GM21528 (cell line): ENCODE measurements around the gene PPP1R14B.

Experiments used
- ATAC-seq: cut with Tn5 transposase; IDR thresholded peaks from one replicate; pipeline ENCODE4 v1.9.1; 2021; ENCODE audit warnings: mild to moderate bottlenecking, moderate library complexity; ENCODE audit not compliant: unreplicated experiment, low FRiP score

Gene PPP1R14B

DNA sequence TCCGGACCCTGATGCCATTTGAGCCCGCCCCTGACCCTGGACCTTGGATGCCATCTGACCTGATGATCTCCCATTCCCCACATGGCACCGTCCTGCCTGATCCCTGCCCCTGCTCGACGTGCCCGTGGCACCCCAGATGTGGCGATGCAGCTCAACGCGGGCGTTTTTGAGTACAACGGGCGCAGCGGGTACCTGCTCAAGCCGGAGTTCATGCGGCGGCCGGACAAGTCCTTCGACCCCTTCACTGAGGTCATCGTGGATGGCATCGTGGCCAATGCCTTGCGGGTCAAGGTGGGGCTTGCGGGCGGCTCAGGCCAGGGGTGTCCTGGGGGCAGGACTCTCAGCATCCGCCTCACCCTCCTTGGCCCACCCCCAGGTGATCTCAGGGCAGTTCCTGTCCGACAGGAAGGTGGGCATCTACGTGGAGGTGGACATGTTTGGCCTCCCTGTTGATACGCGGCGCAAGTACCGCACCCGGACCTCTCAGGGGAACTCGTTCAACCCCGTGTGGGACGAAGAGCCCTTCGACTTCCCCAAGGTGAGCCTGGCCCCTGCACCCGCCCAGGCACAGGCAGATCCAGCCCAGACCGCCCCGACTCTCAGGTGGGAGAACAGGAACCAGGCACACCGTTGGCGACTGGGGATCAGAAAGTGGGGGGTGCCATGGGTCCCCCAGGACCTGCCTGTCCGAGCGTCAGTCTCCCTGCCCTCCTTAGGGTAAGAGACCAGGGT lies 15.7 kb upstream of the PPP1R14B start:
- ATAC-seq: no peak

DNA sequence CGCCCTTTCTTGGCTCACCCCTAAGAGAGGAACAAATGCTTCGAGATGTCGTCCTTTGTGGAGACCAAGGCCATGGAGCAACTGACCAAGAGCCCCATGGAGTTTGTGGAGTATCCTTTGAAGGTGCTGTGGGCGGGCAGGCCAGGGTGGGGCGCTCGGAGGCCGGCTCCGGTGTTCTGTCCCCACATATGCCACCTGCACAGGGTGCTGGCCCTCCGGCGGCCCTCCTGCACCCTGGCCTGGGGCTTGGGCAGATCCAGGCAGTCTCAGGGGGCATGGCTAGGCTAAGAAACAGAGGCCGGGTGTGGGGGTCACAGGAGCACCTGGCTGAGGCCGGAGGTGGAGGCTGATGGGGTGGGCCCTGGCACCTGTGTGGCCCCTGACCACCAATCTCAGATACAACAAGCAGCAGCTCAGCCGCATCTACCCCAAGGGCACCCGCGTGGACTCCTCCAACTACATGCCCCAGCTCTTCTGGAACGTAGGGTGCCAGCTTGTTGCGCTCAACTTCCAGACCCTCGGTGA lies 14.9 kb upstream of the PPP1R14B start:
- ATAC-seq: no peak

DNA sequence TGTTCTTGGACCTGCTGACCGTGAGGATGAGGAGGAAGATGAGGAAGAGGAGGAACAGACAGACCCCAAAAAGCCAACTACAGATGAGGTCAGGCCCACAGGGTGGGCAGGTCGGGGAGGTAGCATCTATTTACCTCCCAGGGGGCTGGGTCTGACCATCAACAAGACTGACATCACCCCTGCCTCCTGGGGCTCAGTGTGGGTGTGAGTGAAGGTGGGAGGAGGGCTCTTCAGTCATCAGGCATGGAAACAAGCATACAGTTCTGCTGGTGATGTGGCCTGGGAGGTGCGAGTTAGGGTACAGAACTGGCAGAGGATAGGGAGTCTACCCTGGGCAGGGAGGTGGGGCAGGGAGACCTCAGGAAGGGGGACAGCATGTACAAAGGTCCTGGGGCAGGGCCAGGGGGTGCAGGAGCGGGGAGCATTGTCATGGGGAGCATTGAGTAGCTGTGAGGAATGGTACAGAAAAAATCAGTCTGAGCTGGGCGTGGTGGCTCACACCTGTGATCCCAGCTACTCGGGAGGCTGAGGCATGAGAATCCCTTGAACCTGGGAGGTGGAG lies 13.5 kb upstream of the PPP1R14B start:
- ATAC-seq: no peak

DNA sequence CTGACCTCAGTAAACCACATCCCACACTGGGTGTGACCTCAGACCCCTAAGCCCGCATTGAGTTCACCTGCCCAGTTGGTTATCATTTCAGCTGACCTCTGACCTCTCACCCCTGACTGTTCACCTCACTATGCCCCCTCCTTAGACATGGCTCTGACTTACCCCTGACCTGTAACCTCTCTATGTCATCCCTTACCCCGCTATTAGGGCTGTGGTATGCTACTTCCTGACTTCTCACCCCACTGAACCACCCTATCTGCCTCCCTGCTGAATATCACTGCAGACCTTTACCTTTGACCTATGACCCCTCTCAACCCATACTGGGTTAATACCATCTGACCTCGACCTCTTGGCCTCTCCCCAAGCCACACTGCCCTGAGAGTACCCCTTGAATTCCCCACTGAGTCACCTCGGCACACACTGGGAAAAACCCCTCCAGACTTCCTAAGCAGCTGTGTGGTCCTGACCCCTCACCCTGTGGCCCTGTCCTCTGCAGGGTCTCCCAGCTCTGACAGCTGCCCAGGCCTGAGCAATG lies 12.9 kb upstream of the PPP1R14B start:
- ATAC-seq: no peak

DNA sequence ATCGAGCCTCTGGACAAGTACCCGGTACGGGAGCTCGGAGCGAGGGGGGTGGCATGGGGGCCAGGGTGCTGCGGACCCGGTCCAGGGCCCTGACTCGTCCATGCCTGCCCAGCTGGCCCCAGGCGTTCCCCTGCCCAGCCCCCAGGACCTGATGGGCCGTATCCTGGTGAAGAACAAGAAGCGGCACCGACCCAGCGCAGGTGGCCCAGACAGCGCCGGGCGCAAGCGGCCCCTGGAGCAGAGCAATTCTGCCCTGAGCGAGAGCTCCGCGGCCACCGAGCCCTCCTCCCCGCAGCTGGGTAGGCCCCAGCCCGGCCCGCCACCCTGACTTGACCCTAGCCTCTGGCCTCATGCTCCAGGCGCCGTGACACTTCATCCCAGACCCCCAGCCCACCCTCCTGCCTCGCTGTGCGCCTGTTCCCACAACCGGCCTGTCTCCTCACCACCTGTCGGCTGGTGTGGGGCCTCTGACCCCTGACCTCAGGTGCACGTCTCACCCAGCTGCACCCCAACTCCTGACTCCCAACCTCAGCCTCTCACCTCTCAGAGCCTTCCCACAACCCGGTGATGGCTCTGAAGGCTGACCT lies 12.3 kb upstream of the PPP1R14B start:
- no peak for ATAC-seq

DNA sequence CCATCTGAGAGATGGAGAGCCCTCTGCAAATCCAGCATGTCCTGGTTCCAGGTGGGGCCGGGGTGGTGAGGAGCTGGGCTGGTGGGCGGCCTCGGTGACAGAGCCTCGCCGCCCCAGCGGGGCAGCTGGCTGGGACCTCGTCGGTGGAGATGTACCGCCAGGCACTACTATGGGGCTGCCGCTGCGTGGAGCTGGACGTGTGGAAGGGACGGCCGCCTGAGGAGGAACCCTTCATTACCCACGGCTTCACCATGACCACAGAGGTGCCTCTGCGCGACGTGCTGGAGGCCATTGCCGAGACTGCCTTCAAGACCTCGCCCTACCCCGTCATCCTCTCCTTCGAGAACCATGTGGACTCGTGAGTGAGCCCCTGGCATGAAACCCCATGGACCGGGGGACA lies 11.6 kb upstream of the PPP1R14B start:
- no peak for ATAC-seq

DNA sequence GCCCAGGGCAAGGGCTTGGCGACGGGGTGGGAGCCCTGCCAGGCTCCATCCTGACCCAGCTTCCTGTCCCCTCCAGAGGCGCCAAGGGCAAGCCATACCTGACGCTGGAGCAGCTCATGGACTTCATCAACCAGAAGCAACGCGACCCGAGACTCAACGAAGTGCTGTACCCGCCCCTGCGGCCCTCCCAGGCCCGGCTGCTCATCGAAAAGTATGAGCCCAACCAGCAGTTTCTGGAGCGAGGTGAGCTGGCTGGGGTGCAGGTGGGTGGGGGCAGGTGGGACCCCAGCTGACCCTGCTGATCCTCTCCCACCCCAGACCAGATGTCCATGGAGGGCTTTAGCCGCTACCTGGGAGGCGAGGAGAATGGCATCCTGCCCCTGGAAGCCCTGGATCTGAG lies 9.6 kb upstream of the PPP1R14B start:
- ATAC-seq: no peak

DNA sequence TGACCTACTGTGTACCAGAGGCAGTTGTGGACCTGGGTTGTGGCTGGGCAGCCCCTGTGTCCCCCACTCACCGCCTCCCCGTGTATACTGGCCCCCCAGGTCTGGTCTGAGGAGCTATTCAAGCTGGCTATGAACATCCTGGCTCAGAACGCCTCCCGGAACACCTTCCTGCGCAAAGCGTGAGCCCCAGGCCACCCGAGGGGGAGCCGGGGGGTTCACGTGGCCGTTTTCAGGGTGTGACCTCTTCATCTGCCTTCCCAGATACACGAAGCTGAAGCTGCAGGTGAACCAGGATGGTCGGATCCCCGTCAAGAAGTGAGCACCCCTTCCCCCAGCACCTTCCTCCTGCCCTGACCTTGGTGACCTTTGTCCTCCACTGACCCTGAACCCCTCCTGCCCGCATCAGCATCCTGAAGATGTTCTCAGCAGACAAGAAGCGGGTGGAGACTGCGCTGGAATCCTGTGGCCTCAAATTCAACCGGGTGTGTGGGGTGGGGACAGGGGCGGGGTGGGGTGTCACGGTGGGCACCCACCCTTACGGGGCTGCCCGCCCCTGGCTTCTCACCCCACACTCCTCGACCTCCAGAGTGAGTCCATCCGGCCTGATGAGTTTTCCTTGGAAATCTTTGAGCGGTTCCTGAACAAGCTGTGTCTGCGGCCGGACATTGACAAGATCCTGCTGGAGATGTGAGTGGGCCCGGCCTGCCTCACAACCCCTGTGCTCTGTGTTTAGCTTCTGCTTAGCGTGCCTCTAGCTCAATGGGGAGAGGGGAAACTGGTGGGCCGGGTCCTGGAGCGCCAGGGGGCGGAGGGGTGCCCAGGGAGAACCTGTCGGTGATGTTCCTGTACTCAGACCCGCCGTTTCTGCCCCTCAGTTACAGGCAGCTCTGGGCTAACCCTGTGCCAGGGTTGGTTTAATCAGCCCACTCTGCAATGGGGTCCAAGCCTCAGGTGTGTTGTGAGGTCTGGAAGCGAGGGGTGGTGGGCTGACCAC lies 8.7 kb upstream of the PPP1R14B start:
- no peak for ATAC-seq

DNA sequence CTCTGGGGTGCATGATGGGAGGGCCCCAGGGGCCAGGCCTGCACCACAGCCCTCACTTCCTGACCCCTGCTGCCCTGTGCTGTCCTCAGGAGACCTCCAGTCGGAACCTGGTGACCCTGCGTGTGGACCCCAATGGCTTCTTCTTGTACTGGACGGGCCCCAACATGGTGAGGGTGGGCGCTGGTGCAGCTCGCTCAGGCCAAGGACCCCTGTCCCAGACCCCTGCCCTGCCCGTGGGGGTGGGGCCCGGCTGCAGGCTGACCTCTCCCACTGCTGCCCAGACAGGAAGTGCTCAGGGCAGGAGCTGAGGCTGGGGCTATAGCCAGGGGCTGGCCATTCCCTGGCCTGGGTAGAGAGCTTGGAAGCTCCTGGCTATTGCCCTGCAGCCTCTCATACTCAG lies 7.6 kb upstream of the PPP1R14B start:
- ATAC-seq: no peak

DNA sequence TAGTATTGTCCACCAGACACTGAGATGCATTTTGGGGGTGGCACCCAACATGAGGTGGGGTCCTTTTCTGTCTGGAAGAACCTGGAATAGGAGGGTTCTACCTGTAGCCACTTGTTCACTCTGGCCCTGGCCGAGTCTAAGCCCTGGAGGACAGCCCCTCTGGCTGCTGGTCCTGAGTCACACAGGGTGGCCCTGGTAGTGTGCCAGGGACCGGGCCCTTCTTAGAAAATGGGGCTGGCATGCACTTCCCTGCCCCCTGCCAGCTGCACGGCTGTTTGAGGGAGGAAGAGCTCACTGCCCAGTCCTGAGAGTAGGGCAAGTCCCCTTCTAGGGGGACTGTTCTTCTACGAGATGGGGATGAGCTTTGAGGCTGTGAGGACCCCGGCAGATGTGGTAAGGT lies 6.7 kb upstream of the PPP1R14B start:
- no peak for ATAC-seq

DNA sequence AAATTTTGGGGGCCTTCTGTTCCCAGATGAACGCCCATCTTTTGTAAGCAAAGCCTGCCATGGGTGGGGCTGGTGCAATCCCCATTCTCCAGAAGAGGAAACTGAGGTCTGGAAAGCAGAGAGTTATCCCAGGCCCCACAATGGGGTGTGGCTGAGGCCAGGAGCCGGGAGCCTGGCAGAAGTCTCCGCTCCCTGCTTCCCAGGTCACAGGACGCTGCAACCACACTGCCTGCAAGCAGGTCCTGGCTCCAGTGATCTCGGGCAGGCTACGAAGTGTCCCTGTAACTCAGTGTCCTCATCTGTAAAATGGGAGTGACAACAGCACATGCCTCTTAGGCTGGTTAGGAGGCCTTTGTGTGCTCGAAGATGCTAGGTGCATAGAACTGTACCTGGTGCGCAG lies 6.3 kb upstream of the PPP1R14B start:
- no peak for ATAC-seq

DNA sequence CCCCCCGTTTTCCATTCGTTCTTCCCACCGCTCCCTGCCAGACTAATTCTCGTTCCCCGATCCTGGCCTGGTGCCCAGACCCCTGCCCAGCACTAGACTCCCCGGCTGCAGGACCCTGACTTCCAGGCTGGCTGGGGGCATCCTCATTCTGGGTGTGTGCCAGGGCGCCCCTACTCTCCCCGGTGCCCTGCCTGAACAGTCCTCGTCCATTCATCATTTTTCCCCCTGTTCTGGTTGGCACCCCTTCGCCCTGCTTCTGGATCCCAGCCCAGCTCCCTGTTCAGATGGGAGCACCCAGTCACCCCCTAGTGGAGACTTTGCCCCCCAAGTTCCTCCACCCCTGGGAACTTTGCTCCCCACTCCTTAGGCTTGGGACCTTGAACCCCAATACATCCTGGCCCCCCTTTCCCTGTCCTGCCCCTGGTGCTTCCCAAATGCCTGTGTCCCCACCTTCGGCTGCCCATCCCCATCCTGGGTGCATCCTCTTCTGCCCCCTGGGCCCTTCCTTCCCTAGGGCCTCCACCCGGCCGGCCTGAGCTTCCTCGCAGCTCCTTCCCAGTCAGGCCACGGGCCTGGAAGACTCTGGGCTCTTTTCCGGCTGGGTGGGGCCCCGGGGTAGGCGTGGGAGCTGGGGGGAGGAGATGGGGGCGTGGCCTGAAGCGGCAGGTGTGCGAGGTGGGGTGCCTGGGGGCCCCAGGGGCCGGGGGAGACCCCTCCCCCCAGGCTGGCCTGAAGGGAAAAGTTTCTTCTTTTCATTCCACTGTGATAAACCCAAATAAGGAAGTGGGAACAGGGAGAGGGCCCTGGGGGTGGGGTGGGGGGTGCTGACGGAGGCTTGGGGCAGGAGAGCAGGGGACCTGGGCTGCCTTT lies 5.5 kb upstream of the PPP1R14B start:
- no peak for ATAC-seq

DNA sequence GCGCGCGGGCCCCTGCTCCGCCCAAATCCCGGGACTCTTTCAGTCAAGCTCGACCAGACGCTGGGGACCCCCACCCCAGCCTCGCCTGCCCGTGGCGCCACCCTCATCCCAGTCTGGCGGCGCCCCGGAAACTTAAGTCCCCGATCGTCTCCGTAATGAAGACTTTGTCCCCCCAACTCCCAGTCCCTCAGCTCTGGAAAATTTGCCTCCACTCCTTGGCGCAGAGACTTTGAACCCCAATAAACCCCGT lies 4.9 kb upstream of the PPP1R14B start:
- ATAC-seq: no peak

DNA sequence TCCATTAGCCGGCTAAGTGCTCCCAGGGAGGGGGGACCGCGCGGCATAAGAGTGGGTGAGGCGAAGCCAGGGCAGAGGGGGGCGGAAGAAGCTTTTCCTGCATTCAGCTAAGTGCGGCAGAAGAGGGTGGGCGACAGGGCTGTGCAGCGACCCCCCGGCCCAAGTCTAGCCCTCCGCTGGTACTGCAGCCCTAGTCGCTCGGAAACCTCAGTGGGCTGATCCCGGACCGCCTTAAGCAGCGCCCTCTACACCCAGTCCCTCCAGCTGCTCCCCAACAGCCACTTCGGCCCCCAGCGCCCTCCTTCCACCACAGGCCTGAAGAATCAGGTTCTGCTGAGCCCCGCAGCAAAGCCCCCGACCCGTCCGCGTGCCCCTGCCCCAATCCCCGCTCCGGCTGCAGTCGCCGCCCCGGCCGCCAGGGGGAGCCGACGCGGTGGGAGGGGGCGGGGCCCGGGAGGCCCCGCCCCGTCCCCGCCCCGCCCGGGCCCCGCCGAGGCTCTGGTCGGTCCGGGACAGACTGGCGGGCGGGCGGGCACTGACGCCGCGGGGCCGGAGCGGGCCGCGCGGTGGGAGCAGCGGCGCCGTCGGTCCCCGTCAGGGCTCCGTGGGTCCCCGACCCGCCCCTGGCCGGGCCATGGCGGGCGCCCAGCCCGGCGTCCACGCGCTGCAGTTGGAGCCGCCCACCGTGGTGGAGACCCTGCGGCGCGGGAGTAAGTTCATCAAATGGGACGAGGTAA lies 4.4 kb upstream of the PPP1R14B start, which contains the start of gene PLCB3:
PLCB3 (plus strand) TSS at position 515 of the 737 bp plus-strand sequence; CDS start at position 635, 120 bp downstream.
- ATAC-seq: no peak

DNA sequence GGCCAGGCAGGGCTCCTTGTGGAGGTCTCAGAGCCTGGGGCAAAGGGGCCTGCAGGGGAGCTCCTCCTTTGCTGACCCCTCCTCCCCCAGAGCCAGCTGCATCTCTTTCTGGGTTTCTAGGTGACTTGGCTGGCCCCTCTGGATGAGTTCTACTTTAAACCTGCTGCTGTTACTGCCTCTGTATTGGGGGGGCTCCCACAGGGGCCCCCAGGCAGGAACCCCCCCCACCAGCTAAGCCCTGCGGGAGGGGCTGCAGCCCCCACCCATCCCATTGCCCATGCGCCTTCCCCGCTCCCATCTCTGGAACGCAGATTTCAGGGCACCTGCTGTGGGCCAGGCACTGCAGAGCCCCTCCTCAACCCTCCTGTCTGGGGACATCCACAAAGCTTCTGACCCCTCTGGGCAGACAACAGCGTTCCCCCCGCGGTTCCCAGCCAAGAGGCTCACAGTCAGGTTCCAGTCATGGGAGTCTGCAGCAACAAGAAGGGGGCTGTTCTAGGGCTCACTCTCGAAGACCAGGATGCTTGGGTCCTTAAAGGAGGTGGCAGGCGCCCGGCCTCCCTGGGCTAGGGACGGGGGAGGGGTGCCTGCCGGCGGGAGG lies 3.8 kb upstream of the PPP1R14B start:
- no peak for ATAC-seq

DNA sequence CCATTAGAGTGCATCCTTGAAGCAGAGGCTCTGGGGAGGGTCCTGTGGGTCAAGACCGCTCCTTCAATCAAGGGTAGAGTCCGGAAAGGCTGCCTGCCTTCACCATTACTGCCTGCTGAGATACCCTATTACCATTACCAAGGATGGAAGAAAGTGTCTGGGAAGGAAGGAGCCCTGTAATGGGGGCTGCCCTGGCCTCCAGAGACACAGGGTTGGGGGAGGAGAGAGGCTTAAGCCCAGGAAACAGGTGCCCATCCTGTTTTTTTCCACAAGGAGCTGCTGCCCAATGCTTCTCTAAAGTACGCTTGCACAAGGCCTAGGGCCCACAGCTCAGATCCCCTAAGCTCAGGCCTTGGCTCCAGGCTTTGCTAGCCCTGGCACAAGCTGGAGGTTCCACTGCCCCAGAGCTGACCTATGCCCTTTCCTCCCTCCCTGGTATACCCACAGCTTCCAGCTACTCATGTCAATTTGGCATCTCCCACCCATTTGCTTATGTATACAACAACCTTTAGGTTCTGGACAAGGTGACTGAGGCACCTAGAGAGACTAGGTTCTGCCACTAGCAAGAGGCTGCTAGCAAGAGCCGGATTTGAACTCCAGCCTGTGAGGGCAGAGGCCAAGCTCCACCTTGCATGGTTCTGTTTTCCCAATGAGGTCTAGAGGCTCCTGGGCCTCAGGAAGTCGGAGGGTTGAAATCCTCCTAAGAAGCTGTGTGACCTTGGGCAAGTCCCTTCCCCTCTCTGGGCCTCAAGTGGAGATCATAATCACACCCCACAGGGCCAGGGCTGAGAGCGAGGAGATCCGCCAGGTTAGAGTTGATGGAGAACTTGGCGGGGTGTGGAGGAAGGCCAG lies 3.0 kb upstream of the PPP1R14B start:
- no peak for ATAC-seq

DNA sequence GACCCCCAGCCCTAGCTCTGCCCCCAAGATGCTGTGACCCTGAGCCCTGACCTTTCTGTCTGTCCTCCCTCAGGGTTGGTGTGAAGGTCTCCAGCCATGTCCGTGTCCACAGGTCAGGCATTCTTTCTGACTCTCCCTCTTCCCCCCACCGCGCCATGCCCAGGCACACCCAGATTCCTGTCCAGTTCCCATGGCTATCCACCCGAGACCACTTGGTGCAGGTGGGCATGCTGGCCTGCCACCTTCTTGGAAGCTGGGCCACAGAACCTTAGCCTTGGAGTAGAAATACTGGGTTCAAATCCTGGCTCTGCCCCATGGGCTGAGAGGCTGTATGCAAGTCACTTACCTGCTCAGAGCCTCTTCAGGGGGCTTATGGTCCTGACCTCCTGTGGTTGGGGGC lies 2.3 kb upstream of the PPP1R14B start:
- no peak for ATAC-seq

DNA sequence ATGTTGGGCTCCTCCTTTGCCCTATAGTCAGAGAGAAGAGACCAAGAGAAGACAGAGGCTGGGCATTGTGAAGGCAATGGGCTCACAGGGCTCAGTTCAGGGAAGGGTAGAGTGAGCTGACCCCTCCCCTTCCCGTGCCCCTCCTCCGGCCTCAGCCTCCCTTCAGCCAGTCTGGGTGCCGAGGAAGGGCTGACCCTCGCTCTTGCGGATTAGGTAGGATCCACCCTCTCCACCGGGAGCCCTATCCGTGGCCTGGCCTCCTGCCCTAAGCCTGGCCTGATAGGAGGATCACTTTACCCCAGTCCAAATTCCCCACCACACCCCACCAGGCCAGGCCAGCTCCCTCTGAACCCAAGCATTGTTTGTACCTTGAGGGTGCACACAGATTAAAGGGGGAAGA lies 1.8 kb upstream of the PPP1R14B start:
- no peak for ATAC-seq
